ENCODE results near the gene RPTOR. TPM values are rescaled to one million over a fixed set of nuclear protein-coding genes. Genes with fewer than 3 reads are reported as not detected.
A peak's percentile ranks its signal among the peaks of the same experiment; 100 is the strongest.

The RPTOR gene
- total and polyA plus RNA-seq, 4 experiments from 2014 or later, result 2.4 to 51.8 (median 29.6) TPM

DNA sequence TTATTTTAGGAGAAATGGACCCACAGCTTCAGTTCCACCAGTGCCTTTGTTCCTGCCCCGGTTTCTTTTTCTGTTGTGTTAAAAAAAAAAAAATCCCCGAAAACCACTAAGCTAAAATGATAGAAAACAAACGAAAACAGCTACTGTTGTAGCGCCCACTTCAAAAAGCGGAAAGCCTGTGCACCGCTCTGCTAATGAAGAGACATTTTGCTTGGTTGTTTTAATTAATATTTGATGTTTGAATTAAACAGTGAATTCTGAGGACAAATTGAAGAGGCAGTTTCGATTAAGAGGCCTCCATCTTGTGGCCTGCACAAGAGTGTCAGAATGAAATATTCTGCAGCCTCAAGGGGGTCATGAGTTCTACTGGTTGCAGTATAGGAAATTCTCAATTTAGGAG, 186.7 kb downstream of the RPTOR start:
- Histone ChIP-seq H3K27me3 (ENCODE audit: insufficient read depth, low read length) (no peaks in the 10 kb centered on the region), H3K27ac (ENCODE audit: low read depth, low read length) (peak overlapping the region; percentile 31), H3K36me3 (ENCODE audit: insufficient read depth, low read length) (no peaks in the 10 kb centered on the region), H3K4me1 (ENCODE audit: insufficient read depth, low read length) (peaks cover 24% of the 10 kb centered on the region), H3K9me3 (ENCODE audit: control insufficient read depth in 1 of 2, low read length in 2 of 2) (no peaks in the 10 kb centered on the region), H3K4me3 (ENCODE audit: low read length in 2 of 2) (peak overlapping the region in 1 of 2 donors; percentile 35)
- Mint-ChIP-seq H3K27ac (peak overlapping the region; percentile 77 to 97 (median 92)), H3K9me3 (no peaks in the 10 kb centered on the region), H3K36me3 (peaks cover 21 to 35% of the 10 kb centered on the region in 2 donors), H3K27me3 (no peaks in the 10 kb centered on the region), H3K4me1 (peaks cover 11 to 53% (median 26%) of the 10 kb centered on the region in 4 donors), H3K4me3 (peak overlapping the region; percentile 70 to 88 (median 80))
- ChIA-PET CTCF (ENCODE audit: partially characterized antibody) (interaction anchor here (0.7 to 2.5 kb wide), 6 partner anchors 10 to 168 kb away, joined by 3 to 7 read pairs (median 4); no protein-coding TSS in a partner anchor), POLR2A (ENCODE audit: partially characterized antibody) (interaction anchor here (0.7 to 2.0 kb wide), 9 partner anchors 10 to 126 kb away, joined by 3 to 7 read pairs (median 4); no protein-coding TSS in a partner anchor)
- peak in 4 of 5 donors; percentile 23 to 55 (median 40) for DNase-seq
- intact Hi-C loops (cut with micrococcal nuclease), result loop anchor here (5.0 kb wide), 1 partner anchor 61 kb away; no protein-coding TSS in a partner anchor

DNA sequence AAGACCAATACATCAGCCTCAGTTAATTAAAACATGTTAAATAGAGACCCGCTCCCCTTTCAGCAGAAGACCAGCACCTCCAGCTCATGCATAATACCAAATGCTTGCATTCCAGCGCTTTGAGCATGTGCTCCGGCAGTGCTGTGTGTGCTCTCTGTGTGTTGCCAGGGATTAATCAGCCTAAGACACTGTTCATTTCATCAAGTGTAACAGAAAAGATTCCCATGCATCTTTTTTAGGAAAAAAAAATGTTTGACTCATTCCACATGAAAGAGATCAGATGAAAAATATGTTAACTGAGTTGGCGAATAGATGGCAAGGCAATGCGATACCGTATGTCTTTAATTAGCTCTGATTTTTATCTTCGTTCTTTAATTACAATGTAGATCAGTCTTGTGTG, 187.6 kb downstream of the RPTOR start:
- no peak for DNase-seq

DNA sequence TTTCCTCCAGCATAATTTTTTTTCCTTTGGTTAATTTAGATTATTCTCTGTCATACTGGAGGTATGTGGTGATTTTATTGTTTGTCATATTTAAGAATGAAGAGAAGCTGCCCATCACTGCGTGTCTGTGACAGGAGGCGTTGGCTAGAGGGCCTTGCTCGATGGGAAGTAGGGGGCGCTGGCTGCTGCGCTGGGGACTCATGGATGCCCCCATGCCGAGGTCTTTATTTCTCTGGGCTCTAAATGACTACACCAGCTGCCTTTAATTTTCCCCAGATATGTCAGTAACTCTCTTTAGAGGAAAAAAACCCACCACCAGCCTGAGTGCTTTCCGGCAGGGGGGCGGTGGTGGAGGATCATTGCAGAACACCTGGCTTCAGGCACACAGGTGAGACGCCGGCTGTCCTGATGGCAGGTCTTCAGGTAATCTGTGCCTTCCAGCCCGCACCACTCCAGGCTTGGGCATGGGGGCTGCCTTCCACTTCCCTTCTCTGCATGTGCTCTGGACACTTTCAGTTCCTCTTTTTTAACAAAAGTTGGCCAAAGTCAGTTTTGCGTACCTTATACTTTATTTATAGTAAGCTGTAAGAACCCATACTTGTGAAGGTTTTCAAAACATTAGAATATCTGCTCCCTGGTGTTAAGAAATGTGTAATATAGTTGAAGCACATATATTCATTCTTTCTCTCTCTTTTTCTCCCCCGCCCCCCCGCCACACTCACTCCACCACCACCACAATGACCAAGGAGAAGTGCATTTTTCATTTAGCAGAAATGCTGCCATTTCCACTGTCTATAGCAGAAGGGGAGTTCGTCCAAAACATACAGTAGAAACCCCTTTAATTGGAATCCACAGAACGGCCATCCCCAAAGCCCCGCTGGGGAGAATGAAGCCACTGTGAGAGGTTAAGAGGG, 192.7 kb downstream of the RPTOR start:
- Histone ChIP-seq H3K27me3 (ENCODE audit: insufficient read depth, low read length) (no peaks in the 10 kb centered on the region), H3K4me3 (ENCODE audit: low read length in 2 of 2) (no peak overlapping the region), H3K36me3 (ENCODE audit: insufficient read depth, low read length) (peaks cover 7% of the 10 kb centered on the region), H3K9me3 (ENCODE audit: control insufficient read depth in 1 of 2, low read length in 2 of 2) (no peaks in the 10 kb centered on the region), H3K27ac (ENCODE audit: low read depth, low read length) (no peak overlapping the region), H3K4me1 (ENCODE audit: insufficient read depth, low read length) (peaks cover 4% of the 10 kb centered on the region)
- Mint-ChIP-seq H3K36me3 (peaks cover 22 to 45% of the 10 kb centered on the region in 2 donors), H3K4me1 (peaks cover 14 to 43% (median 28%) of the 10 kb centered on the region in 4 donors), H3K9me3 (peaks cover 0 to 1% (median 0%) of the 10 kb centered on the region in 8 donors), H3K27ac (peak overlapping the region in 2 of 7 donors; percentile 11 to 20), H3K4me3 (no peak overlapping the region), H3K27me3 (no peaks in the 10 kb centered on the region)
- intact Hi-C loops (cut with micrococcal nuclease), result no loop called here
- no peak for DNase-seq
- ChIA-PET CTCF (ENCODE audit: partially characterized antibody) (interaction anchor here (1.7 kb wide), 1 partner anchor 96 kb away, joined by 3 read pairs; no protein-coding TSS in a partner anchor), POLR2A (ENCODE audit: partially characterized antibody) (no interaction called here)

More for the DNA sequence above, 187.6 kb downstream of the RPTOR start:
- intact Hi-C loops (cut with micrococcal nuclease), result loop anchor here (5.0 kb wide), 1 partner anchor 60 kb away; no protein-coding TSS in a partner anchor
- H3K4me3 ChIP-seq (ENCODE audit: low read length in 2 of 2), result no peak overlapping the region
- H3K27ac ChIP-seq (ENCODE audit: low read depth, low read length), result no peak overlapping the region
- no peaks in the 10 kb centered on the region for H3K9me3 ChIP-seq (ENCODE audit: control insufficient read depth in 1 of 2, low read length in 2 of 2)
- POLR2A ChIA-PET (ENCODE audit: partially characterized antibody), result no interaction called here
- H3K36me3 ChIP-seq (ENCODE audit: insufficient read depth, low read length), result no peaks in the 10 kb centered on the region
- peak overlapping the region in 1 of 8 donors; percentile 21 for H3K4me3 Mint-ChIP-seq
- peaks cover 11 to 51% (median 25%) of the 10 kb centered on the region in 4 donors for H3K4me1 Mint-ChIP-seq
- H3K4me1 ChIP-seq (ENCODE audit: insufficient read depth, low read length), result peaks cover 24% of the 10 kb centered on the region
- H3K27ac Mint-ChIP-seq, result peak overlapping the region in 4 of 7 donors; percentile 3 to 79 (median 14)
- H3K36me3 Mint-ChIP-seq, result peaks cover 23 to 38% of the 10 kb centered on the region in 2 donors
- H3K27me3 ChIP-seq (ENCODE audit: insufficient read depth, low read length), result no peaks in the 10 kb centered on the region
- no peaks in the 10 kb centered on the region for H3K9me3 Mint-ChIP-seq
- CTCF ChIA-PET (ENCODE audit: partially characterized antibody), result interaction anchor here (0.8 to 1.5 kb wide), 3 partner anchors 11 to 167 kb away, joined by 3 to 7 read pairs (median 7); no protein-coding TSS in a partner anchor
- no peaks in the 10 kb centered on the region for H3K27me3 Mint-ChIP-seq

DNA sequence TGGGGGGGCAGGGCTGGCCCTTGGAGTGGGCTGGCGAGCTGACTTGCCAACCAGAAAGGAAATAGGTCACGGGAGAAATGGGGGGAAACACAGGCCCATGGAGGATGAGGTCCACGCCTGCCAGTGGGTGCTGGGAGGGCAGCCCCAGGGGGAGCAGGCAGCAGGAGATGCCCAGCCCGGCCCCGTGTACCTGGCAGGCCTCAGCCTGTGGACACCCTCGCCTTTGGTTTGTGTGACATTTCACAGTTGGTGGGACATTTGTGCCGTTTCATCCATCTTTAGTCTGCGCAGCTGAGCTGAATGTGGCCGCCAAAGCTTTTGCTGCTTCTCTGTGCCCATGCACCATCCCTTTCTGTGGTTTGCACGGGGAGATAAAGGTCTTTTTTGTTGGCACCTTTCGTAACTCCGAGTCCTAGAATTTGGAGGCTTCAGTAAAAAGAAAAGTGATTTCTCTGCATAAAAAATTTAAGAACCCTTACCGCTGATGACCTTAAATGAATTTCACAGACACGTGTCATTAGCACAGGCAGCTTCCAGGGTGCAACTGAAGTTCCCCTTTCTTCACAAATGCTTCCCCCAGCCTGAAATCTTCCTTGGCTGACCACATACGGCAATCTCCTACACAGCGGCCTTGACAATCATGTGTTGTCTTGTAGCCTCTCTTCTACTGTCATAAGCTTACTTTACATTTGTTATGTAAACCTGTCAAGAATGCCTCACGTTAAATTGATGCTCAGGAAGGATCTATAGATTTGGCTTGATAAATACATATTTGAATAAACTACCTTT, 193.6 kb downstream of the RPTOR start:
- Histone ChIP-seq H3K27me3 (ENCODE audit: insufficient read depth, low read length) (no peaks in the 10 kb centered on the region), H3K27ac (ENCODE audit: low read depth, low read length) (no peak overlapping the region), H3K4me3 (ENCODE audit: low read length in 2 of 2) (no peak overlapping the region), H3K9me3 (ENCODE audit: control insufficient read depth in 1 of 2, low read length in 2 of 2) (no peaks in the 10 kb centered on the region), H3K36me3 (ENCODE audit: insufficient read depth, low read length) (peaks cover 7% of the 10 kb centered on the region), H3K4me1 (ENCODE audit: insufficient read depth, low read length) (peaks cover 8% of the 10 kb centered on the region)
- CTCF ChIA-PET (ENCODE audit: partially characterized antibody), result interaction anchor here (1.1 kb wide), 1 partner anchor 31 kb away, joined by 3 read pairs; no protein-coding TSS in a partner anchor
- Mint-ChIP-seq H3K9me3 (peaks cover 0 to 1% (median 0%) of the 10 kb centered on the region in 8 donors), H3K27ac (peak overlapping the region in 2 of 7 donors; percentile 29 to 57), H3K4me3 (no peak overlapping the region), H3K36me3 (peaks cover 28 to 48% of the 10 kb centered on the region in 2 donors), H3K27me3 (no peaks in the 10 kb centered on the region), H3K4me1 (peaks cover 21 to 50% (median 35%) of the 10 kb centered on the region in 4 donors)
- DNase-seq, result no peak
- POLR2A ChIA-PET (ENCODE audit: partially characterized antibody), result interaction anchor here (1.7 kb wide), 1 partner anchor 25 kb away, joined by 5 read pairs; no protein-coding TSS in a partner anchor
- intact Hi-C loops (cut with micrococcal nuclease), result no loop called here

DNA sequence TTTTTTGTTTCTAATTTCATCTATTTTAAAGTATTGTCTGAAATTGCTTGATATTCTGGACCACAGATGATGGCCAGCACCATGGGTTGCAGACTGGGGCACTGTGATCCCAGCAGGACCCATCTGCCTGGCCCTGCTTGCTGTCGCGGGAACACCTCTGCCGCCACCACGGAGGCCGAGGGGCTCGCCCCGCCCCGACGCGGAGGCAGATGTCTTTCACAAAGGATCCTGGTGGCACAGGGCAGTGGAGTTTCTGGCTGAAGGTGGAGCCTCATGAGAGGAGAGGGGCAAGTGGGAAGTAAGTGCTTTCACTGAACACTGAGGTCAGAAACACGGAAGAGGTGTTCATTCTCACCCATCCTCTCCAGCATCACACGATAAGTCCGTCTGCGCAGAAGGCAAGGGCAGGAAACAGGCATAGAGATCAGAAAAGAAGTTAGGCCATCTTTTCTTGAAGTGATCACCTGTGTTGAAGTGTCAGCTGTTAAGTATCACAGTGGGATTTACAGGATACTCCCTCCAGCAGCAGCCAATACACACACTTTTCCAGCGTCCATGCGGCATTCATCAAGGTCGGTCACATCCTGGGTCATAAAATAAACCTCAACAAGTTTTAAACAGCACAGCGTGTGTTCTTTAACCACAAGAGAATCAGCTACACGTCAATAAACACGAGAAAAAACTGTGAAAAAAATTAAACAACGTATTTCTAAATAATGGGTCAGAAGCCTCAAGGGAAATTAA, 194.5 kb downstream of the RPTOR start:
- Mint-ChIP-seq H3K4me1 (peaks cover 22 to 45% (median 33%) of the 10 kb centered on the region in 4 donors), H3K4me3 (peak overlapping the region in 2 of 8 donors; percentile 25 to 29), H3K27ac (peak overlapping the region in 6 of 7 donors; percentile 26 to 86 (median 67)), H3K9me3 (peaks cover 0 to 1% (median 0%) of the 10 kb centered on the region in 8 donors), H3K36me3 (peaks cover 25 to 46% of the 10 kb centered on the region in 2 donors), H3K27me3 (no peaks in the 10 kb centered on the region)
- no peaks in the 10 kb centered on the region for H3K9me3 ChIP-seq (ENCODE audit: control insufficient read depth in 1 of 2, low read length in 2 of 2)
- H3K4me3 ChIP-seq (ENCODE audit: low read length in 2 of 2), result no peak overlapping the region
- H3K36me3 ChIP-seq (ENCODE audit: insufficient read depth, low read length), result peaks cover 7% of the 10 kb centered on the region
- intact Hi-C loops (cut with micrococcal nuclease), result no loop called here
- POLR2A ChIA-PET (ENCODE audit: partially characterized antibody), result interaction anchor here (0.7 to 1.7 kb wide), 3 partner anchors 24 to 73 kb away, joined by 3 to 5 read pairs (median 3); no protein-coding TSS in a partner anchor
- H3K27ac ChIP-seq (ENCODE audit: low read depth, low read length), result no peak overlapping the region
- H3K4me1 ChIP-seq (ENCODE audit: insufficient read depth, low read length), result peaks cover 12% of the 10 kb centered on the region
- no peaks in the 10 kb centered on the region for H3K27me3 ChIP-seq (ENCODE audit: insufficient read depth, low read length)
- CTCF ChIA-PET (ENCODE audit: partially characterized antibody), result interaction anchor here (1.1 kb wide), 1 partner anchor 32 kb away, joined by 3 read pairs; no protein-coding TSS in a partner anchor
- peak in 2 of 5 donors; percentile 15 to 48 for DNase-seq

DNA sequence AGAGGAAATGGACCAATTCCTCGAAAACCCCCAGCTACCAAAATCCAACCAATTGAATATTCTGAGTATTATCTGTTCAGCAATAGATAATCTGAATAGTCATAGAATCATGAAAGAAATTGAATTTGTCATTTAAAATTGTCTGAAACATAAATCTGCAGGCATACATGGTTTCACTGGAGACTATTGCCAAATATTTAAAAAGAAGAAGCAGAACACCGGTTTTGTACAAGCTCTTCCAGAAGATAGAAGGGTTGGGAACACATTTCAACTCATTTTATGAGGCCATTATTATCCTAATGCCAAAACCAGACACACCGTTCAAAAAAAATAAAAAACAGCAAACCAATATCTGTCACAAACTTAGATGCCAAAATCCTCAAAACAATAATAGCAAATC, 195.5 kb downstream of the RPTOR start:
- Mint-ChIP-seq H3K4me1 (peaks cover 22 to 46% (median 35%) of the 10 kb centered on the region in 4 donors), H3K4me3 (no peak overlapping the region)
- peaks cover 12% of the 10 kb centered on the region for H3K4me1 ChIP-seq (ENCODE audit: insufficient read depth, low read length)

More for the DNA sequence above, 195.5 kb downstream of the RPTOR start:
- Histone ChIP-seq H3K4me3 (ENCODE audit: low read length in 2 of 2) (no peak overlapping the region), H3K36me3 (ENCODE audit: insufficient read depth, low read length) (peaks cover 7% of the 10 kb centered on the region), H3K9me3 (ENCODE audit: control insufficient read depth in 1 of 2, low read length in 2 of 2) (no peaks in the 10 kb centered on the region), H3K27me3 (ENCODE audit: insufficient read depth, low read length) (no peaks in the 10 kb centered on the region), H3K27ac (ENCODE audit: low read depth, low read length) (no peak overlapping the region)
- peaks cover 21 to 37% of the 10 kb centered on the region in 2 donors for H3K36me3 Mint-ChIP-seq
- peaks cover 0 to 1% (median 0%) of the 10 kb centered on the region in 8 donors for H3K9me3 Mint-ChIP-seq
- intact Hi-C loops (cut with micrococcal nuclease), result no loop called here
- DNase-seq, result no peak
- H3K27me3 Mint-ChIP-seq, result no peaks in the 10 kb centered on the region
- H3K27ac Mint-ChIP-seq, result peak overlapping the region in 3 of 7 donors; percentile 37 to 86 (median 70)
- ChIA-PET CTCF (ENCODE audit: partially characterized antibody) (no interaction called here), POLR2A (ENCODE audit: partially characterized antibody) (interaction anchor here (0.7 to 1.7 kb wide), 2 partner anchors 23 to 32 kb away, joined by 3 to 5 read pairs; no protein-coding TSS in a partner anchor)

Measured in CD4-positive, alpha-beta memory T cell (primary cell).